NCI-H526 treated with DMSO at 0.1 percent for 48 hours (cell line): ENCODE results near the gene THRA.
"Not testable (repeated sequence)": the region's sequence is repeated elsewhere in the genome, so short reads cannot be mapped to it uniquely, and the experiment has no call there.

Experiments
- DNase-seq: peaks from one replicate; lab custom pipeline; 2025; lab: John Stamatoyannopoulos, UW

The THRA gene

DNA sequence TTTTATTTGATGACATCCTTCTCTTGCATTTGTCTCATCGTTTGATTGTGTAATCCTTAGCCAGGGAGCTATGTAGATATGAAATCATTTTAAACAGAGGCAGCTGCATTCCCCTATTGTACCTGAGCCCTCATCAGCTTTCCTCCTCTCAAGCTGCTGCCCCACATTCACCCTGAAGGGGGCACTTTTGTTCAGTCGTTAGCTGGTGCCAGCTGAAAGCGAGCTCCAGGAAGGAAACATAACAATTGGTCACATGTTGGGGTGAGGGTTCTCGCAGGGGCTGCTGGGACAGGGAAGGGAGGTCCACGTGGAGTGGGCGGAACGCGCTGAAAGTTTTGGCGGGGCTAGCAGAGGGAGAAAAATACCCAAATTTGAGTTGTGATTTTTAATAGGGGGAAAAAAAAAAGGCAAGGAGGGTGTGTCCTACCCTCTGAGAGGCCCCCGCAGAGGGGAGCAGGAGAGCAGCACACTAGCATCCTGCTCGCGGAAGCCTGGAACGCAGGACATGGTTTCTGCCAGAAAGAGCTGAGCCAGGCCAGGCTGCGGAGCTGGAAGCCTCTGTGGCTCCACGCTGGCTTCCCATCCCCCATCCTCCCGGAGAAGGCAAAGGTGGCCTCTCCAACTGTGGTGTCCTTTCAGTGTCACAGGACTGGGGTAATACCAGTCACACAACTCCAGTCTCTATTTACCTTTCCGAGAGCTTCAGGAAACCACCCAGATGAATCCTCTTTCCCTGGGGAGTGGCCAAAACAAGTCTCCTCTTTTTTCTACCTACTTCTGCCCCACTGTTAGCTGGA, 50.5 kb downstream of the THRA start:
- peak; percentile 90 for DNase-seq

DNA sequence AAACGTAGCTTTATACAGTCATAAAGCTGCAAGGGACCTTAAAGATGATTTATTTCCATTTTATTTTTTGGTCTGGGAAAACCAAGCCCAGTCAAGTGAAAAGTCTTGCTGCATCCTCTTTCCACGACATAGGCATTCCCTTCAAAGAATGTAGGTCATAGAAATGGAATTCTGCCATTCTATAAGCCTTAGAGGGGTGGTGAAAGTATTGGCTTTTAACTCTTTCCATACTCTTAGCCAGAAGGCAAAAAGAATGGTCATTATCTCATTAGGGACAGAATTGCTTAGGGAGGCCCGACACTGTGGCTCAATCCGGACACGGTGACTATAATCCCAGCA, 51.1 kb downstream of the THRA start:
- DNase-seq: no peak

DNA sequence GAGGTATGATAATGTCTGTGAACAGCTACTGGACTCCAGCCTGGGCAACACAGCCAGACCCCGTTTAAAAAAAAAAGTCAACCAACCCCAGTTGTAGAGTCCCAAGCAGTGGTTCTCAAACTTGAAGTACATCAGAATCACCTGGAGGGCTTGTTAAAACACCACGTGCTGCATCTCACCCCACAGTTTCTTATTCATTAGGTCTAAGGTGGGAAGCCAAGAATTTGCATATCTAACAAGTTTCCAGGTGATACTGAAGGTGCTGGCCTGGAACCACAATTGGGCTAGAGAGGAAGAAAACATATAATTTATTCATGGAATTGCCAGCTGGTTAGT, 52.3 kb downstream of the THRA start:
- DNase-seq: no peak

DNA sequence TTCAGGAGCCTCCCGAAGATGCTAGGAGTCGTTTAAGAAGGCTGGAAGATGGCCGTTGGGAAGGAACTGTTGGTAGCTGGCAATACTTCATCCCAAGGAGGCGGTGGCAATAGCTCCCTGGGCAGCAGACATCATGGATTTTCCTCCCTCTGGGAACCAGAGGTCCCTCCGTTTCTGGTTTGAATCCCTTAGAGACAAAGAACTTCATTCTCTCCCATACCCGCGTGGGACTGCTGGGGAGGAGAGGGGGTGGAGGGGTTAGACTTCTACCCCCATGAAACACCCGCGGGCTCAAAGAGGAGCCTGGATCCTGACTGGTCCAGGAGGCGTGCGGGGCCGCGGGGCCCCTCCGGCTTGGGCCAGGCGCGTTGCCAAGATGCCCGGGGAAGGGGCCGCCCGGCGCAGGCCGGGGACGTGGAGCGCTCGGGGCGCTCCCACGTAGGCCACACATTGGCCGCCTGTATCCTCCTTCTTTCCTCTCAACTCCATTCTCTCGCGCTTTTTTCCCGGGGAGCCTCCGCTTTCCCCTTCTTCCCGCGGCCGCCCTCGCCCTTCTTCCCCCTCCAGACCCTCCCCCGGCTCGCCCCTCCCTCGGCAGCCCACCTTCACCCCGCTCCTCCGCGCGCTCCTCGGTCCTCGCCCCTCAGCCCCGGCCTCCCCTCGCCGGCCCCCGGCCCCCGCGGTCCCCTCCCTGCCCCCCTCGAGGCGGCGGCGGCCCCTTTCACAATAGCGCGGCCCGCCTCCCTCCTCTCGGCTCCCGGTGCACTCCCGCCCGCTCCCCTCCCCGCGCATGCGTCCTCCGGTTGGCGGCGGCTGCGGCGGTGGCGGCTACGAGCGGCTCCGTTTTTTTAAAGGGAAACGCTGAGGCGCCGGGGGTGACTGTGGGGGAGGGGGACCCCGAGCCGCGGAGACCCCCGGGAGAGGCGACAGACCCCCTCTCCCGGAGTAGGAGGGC, 58.7 kb downstream of the THRA start, which contains the start of gene MSL1:
MSL1 (plus strand) TSS at position 791 of the 955 bp plus-strand sequence. CDS start 642 bp downstream, outside the sequence.
- DNase-seq: peak; percentile 49

DNA sequence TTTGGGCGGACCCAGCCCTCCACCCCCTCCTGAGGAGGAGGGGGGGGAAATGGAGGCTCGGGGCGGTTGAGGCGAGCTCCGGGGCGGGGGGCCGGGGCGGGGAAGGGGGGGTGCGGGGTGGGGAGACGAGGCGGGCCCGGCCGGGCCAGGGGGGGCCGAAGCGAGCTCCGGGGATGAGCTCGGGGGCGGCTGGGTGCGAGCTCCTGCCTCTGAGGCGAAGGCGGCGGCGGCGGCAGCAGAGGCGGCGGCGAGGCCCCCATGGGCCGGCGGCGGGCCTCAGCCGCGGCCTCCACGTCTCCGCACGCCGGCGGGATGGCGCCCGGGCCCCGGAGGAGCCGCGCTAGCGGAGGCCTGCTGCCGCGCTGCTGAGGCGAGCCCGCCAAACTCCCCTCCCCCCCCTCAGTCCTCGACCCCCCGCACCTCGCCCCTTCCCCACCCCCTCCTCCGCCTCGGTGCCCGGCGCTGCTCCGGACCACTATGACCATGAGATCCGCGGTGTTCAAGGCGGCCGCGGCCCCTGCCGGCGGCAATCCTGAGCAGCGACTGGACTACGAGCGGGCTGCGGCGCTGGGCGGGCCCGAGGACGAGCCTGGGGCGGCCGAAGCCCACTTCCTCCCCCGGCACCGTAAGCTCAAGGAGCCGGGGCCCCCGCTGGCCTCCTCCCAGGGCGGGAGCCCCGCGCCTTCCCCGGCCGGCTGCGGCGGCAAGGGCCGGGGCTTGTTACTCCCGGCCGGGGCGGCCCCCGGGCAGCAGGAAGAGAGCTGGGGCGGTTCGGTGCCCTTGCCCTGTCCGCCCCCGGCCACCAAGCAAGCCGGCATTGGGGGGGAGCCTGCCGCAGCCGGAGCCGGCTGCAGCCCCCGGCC, 59.6 kb downstream of the THRA start:
- no peak for DNase-seq

DNA sequence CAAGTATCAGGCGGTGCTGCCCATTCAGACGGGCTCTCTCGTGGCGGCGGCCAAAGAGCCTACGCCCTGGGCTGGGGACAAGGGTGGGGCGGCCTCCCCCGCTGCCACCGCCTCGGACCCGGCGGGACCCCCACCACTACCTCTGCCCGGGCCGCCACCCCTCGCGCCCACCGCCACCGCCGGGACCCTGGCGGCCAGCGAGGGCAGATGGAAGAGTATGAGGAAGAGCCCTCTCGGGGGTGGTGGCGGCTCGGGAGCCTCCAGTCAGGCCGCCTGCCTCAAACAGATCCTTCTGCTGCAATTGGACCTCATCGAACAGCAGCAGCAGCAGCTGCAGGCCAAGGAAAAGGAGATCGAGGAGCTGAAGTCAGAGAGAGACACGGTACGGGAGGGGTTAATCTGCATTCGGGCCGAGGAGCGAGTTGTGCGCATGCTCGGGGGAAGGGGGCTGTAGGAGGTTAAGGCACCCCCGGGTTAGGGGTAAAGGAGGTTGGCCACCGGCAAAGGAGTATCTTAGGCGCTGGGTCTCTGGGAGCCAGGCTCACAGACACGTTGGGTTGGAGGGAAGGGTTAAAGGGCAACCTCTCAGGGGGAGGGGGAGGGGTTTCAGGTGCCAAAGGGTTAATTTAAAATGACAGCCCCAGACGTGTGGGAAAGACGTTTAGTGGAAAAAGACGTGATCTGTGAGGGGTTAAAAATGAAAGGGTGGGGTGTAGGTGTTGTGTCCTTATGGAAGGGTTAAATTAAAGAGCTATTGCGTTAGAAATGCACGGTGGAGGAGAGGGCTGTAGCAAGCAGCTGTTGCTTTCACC, 60.4 kb downstream of the THRA start:
- peak; percentile 69 for DNase-seq

DNA sequence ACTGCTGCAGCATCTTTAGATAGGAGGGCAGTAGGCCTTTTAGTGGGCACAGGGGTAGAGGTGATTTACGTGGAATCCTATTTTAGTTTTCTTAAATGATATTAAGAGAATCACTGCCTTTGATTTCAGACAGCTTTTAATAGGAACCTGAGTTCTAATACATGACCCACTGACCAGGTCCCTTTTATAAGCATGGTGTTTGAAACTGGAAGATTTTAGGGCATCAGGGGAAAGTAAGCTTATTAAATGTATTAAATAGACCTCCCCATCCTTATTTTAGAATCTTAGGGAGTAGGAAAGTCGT, 61.0 kb downstream of the THRA start:
- no peak for DNase-seq

DNA sequence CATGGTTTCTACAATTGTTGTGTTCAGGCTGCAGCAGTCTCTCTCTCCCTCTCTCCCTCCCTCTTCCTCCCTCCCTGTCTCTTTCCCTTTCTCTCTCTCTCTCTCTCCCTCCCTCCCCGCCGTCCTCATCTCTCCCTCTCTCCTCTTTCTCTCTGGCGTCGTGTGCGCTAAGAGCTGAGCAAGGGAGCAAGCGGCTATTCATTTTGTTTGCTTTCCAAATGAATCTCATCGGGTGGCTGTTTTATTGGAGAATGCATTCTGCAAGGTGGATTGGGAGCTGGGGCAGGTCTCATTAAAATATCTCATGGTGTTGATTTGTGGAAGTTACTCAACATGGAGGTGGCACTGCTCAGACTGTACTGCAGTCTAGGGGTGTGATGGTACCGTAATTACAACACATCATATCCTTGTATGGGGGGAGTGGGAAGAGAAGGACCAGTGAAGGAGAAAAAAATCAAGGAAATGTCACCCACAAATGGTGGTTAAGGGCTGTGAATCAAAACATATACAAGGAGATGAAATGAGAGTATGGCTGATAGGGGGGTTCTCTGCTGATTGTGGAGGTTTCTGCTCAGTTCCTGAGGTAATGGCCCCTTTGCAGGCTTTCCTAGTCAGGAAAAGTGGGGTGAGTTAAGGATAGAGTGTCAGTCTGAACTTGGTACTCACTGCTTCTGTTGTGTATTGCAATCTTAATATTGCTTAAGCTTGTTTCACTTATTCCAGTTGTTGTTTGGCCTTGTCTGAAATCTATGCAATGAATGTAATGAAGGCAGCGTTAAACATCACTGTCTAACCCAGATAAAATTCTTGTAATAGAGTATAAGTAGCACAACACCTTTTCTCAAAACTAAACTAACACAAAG, 61.7 kb downstream of the THRA start:
- DNase-seq: peak; percentile 25

DNA sequence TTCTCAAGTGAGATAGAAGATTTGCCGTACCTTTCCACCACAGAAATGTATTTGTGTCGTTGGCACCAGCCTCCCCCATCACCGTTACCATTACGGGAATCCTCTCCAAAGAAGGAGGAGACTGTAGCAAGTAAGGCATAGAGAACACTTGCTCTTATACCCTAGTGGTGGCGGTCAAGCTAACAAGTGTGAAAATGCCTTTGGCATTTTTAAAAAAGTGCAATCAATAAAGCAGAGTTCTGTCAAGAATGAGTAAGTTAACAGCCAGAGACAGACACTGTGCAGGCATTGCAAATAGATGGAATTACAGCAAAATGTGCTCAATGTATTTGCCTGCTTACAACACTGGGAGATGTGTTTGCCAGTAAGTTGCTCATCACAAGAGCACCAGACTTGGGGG, 66.7 kb downstream of the THRA start:
- no peak for DNase-seq

DNA sequence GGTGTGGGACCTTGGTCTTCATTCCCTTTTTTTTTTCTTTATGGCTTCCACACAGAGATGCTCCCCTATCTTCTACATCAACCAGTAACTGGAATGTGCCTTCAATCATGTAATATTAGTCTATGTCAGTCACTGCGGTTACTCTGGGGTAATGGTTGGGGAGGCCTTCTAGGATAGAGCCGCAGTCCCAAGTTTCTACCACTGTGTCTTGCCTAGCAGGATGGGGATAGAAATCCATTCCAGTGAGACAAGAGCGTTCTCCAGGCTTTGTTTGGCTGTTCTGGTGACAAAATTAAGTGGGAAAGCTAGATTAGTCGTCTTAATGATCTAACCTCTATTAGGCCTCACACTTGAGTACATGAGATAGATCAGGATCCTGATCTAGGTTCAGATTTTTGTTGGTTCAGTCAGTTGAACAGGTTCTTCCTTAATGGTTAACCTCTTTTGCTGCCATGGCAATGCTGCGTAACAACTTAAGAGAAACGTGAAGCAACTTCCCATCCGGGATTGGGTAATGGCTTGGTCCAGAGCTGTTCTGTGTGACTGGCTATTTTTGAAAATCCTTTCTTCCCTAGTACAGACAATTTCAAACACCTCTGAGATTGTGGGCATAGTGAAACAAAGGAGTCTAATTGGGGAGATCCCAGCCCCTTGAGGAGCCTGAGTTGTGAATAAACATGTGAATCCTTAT, 67.7 kb downstream of the THRA start:
- DNase-seq: no peak

DNA sequence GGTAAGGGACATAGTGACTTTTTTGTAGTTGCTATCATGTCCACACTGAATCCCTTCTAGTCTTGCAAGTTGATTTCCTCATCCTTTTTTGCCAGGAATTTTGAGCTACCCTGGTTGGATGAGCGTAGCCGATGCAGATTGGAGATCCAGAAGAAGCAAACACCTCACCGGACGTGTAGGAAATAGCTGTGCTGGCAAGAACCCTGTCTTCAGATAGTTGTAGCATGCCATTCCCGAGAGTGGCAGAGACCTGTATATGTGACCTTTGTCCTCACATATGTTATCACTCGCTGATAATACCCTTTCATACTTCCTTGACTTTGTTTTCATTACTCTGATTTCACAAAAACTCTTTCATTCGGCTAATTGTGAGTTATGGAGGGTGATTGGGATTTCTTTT, 71.4 kb downstream of the THRA start:
- no peak for DNase-seq

DNA sequence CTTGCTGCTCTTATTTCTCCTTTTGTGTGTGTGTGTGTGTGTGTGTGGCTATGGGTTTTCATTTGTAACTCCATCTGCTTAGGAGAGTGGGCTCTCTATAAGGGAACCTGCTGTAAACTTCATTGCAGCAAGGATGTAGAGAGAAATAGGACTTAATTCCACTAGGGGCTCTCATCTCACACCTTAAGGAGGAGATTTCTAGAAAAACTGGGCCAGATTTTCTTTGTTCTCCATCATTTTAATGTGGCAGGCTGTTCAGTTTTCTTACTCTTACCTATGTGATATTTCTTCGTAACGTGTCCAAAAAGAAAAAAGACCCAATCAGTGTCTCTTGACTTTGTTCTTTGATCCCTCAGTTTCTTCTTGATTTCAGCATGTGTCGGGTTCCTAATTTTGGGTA, 73.1 kb downstream of the THRA start:
- DNase-seq: no peak

DNA sequence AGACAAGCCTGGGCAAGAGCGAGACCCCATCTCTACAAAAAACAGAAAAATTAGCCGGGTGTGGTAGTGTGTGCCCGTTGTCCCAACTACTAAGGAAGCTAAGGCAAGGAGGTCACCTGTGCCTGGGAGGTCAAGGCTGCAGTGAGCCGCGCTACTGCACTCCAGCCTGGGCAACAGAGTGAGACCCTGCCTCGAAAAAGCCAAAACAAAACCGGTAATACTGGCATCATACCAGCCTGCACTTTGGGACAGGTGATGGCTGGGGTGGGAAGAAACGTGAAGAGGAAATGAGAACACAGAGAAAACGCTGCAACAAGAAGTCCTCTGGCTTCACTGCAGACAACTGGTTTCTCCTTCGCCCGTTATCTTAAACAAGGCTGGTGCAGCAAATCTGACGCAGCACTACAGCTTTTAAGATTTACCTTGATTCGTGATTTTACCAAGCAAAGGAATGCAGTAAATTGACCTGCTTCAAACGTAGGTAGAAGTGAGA, 76.8 kb downstream of the THRA start:
- no peak for DNase-seq

DNA sequence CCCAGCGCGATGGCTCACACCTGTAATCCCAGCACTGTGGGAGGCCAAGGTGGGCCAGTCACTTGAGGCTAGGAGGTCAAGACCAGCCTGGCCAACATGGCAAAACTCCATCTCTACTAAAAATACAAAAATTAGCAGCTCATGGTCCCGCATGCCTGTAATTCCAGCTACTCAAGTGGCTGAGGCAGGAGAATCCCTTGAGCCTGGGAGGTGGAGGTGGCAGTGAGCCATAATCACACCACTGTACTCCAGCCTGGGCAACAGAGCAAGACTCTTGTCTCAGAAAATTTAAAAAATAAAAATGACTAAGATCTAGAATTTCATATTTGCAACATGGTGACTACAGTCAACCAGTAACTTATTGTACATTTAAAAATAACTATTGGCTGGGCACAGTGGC, 80.4 kb downstream of the THRA start:
- DNase-seq: not testable (repeated sequence)
